Middle frontal gyrus (tissue), 1 donor: ENCODE results near the gene C3orf85.
"Not testable (repeated sequence)": the region's sequence is repeated elsewhere in the genome, so short reads cannot be mapped to it uniquely, and the experiment has no call there.

Experiments
- DNase-seq: peaks from one replicate; pipeline ENCODE4 v3.0.0-alpha.2; 2015; ENCODE audit warnings: low spot score; ENCODE audit errors: extremely low spot score

Gene C3orf85

GRCh38 chr3:109136523-109136922, at the start of gene C3orf85:
Gene C3orf85 (plus strand): TSS chr3:109136719. CDS start chr3:109136848, 129 bp downstream.
- no peak for DNase-seq

- no peak for DNase-seq
Observed at GRCh38 chr3:109089265-109089664, 47.3 kb upstream of the C3orf85 start.

GRCh38 chr3:109091846-109092245, 44.7 kb upstream of the C3orf85 start:
- no peak for DNase-seq

- DNase-seq, result no peak
Observed at GRCh38 chr3:109093561-109093960, 43.0 kb upstream of the C3orf85 start.

- DNase-seq, result no peak
Observed at GRCh38 chr3:109095166-109095565, 41.4 kb upstream of the C3orf85 start.

GRCh38 chr3:109098079-109098644, 38.4 kb upstream of the C3orf85 start:
- no peak for DNase-seq

- no peak for DNase-seq
Observed at GRCh38 chr3:109109574-109109973, 26.9 kb upstream of the C3orf85 start.

GRCh38 chr3:109112946-109113760, 23.4 kb upstream of the C3orf85 start:
- no peak for DNase-seq

GRCh38 chr3:109114746-109115145, 21.8 kb upstream of the C3orf85 start:
- DNase-seq, result no peak

- DNase-seq, result no peak
Observed at GRCh38 chr3:109115451-109115850, 21.1 kb upstream of the C3orf85 start.

- no peak for DNase-seq
Observed at GRCh38 chr3:109116031-109116430, 20.5 kb upstream of the C3orf85 start.

- DNase-seq, result no peak
Observed at GRCh38 chr3:109117939-109118338, 18.6 kb upstream of the C3orf85 start, which contains the start of gene MORC1. Gene MORC1 (minus strand): TSS chr3:109118134. CDS start chr3:109118059, 75 bp downstream.

- no peak for DNase-seq
Observed at GRCh38 chr3:109118584-109118983, 17.9 kb upstream of the C3orf85 start.

- no peak for DNase-seq
Observed at GRCh38 chr3:109122690-109123089, 13.8 kb upstream of the C3orf85 start.

- no peak for DNase-seq
Observed at GRCh38 chr3:109125902-109126301, 10.6 kb upstream of the C3orf85 start.

GRCh38 chr3:109127553-109127952, 9.0 kb upstream of the C3orf85 start:
- DNase-seq, result no peak

GRCh38 chr3:109131276-109131675, 5.2 kb upstream of the C3orf85 start:
- DNase-seq, result no peak

GRCh38 chr3:109132801-109133473, 3.6 kb upstream of the C3orf85 start:
- no peak for DNase-seq

GRCh38 chr3:109133474-109133816, 3.1 kb upstream of the C3orf85 start:
- DNase-seq, result not testable (repeated sequence)

- no peak for DNase-seq
Observed at GRCh38 chr3:109137761-109138160, 1.2 kb downstream of the C3orf85 start.

- DNase-seq, result no peak
Observed at GRCh38 chr3:109140318-109140717, 3.8 kb downstream of the C3orf85 start.

GRCh38 chr3:109143646-109144045, 7.1 kb downstream of the C3orf85 start:
- no peak for DNase-seq
